G401.6 (cell line): ENCODE results near the gene MAML2.

Source experiments
- FAIRE-seq: peaks from 2 replicates; lab custom pipeline; 2012; peaks lifted over from hg19 to GRCh38; lab: Jason Lieb, UNC

MAML2 gene

GRCh38 chr11:96151501-96151900 lies 191.5 kb downstream of the MAML2 start:
- no peak for FAIRE-seq

GRCh38 chr11:96150609-96151008 lies 192.4 kb downstream of the MAML2 start:
- FAIRE-seq: no peak

GRCh38 chr11:96149743-96150555 lies 193.0 kb downstream of the MAML2 start:
- FAIRE-seq: no peak

- FAIRE-seq: no peak
These were observed 195.0 kb downstream of the MAML2 start for GRCh38 chr11:96147906-96148486.

- FAIRE-seq: no peak
These were observed 195.8 kb downstream of the MAML2 start for GRCh38 chr11:96147186-96147585.

- no peak for FAIRE-seq
These were observed 196.2 kb downstream of the MAML2 start for GRCh38 chr11:96146765-96147164.

- FAIRE-seq: no peak
These were observed 197.8 kb downstream of the MAML2 start for GRCh38 chr11:96145163-96145585.

- FAIRE-seq: no peak
These were observed 198.4 kb downstream of the MAML2 start for GRCh38 chr11:96144553-96144952.

- FAIRE-seq: no peak
These were observed 199.9 kb downstream of the MAML2 start for GRCh38 chr11:96143041-96143521.

- no peak for FAIRE-seq
These were observed 201.4 kb downstream of the MAML2 start for GRCh38 chr11:96141626-96142025.

GRCh38 chr11:96139691-96140090 lies 203.3 kb downstream of the MAML2 start:
- no peak for FAIRE-seq

- no peak for FAIRE-seq
These were observed 205.6 kb downstream of the MAML2 start for GRCh38 chr11:96137373-96137772.

- FAIRE-seq: no peak
These were observed 206.2 kb downstream of the MAML2 start for GRCh38 chr11:96136613-96137298.

- FAIRE-seq: no peak
These were observed 208.4 kb downstream of the MAML2 start for GRCh38 chr11:96134602-96135001.

- FAIRE-seq: no peak
These were observed 210.6 kb downstream of the MAML2 start for GRCh38 chr11:96132437-96132836.

- no peak for FAIRE-seq
These were observed 212.9 kb downstream of the MAML2 start for GRCh38 chr11:96130061-96130620.

- FAIRE-seq: no peak
These were observed 215.4 kb downstream of the MAML2 start for GRCh38 chr11:96127596-96127959.

- FAIRE-seq: no peak
These were observed 215.9 kb downstream of the MAML2 start for GRCh38 chr11:96126917-96127595.

- no peak for FAIRE-seq
These were observed 217.6 kb downstream of the MAML2 start for GRCh38 chr11:96125400-96125799.

- no peak for FAIRE-seq
These were observed 218.8 kb downstream of the MAML2 start for GRCh38 chr11:96124155-96124554.

GRCh38 chr11:96123301-96123700 lies 219.7 kb downstream of the MAML2 start:
- no peak for FAIRE-seq

GRCh38 chr11:96122601-96123074 lies 220.4 kb downstream of the MAML2 start:
- no peak for FAIRE-seq
